ENCODE data around the gene COMMD10.

Gene COMMD10

DNA sequence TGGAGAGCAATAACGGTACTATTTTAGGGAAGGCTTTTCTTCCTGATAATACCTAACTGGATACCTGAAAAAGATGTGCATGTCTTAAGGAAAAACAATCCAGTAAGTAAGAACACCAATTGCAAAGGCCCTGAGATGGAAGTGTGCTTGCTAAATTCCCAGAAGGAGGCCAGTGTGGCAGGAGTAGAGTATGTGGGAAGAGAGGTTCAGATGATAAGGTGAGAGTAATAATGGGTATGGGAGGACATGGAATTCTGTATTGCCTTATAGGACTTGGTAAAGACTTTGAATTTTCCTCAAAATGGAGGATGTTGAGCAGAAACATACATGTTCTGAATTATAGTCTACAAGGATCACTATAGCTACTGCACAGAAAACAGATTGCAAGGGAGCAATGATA lies 89.3 kb downstream of the COMMD10 start:
- DNase-seq (ENCODE audit: low read depth), result no peak
- no peak overlapping the region for H3K4me3 ChIP-seq (ENCODE audit: low read depth, low read length)
- TF ChIP-seq, protein P1, sequence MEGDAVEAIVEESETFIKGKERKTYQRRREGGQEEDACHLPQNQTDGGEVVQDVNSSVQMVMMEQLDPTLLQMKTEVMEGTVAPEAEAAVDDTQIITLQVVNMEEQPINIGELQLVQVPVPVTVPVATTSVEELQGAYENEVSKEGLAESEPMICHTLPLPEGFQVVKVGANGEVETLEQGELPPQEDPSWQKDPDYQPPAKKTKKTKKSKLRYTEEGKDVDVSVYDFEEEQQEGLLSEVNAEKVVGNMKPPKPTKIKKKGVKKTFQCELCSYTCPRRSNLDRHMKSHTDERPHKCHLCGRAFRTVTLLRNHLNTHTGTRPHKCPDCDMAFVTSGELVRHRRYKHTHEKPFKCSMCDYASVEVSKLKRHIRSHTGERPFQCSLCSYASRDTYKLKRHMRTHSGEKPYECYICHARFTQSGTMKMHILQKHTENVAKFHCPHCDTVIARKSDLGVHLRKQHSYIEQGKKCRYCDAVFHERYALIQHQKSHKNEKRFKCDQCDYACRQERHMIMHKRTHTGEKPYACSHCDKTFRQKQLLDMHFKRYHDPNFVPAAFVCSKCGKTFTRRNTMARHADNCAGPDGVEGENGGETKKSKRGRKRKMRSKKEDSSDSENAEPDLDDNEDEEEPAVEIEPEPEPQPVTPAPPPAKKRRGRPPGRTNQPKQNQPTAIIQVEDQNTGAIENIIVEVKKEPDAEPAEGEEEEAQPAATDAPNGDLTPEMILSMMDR (IDR thresholded peaks at IDR 0.05; ENCODE audit: insufficient read depth, low read depth, low read length, missing control alignments), result no peak

DNA sequence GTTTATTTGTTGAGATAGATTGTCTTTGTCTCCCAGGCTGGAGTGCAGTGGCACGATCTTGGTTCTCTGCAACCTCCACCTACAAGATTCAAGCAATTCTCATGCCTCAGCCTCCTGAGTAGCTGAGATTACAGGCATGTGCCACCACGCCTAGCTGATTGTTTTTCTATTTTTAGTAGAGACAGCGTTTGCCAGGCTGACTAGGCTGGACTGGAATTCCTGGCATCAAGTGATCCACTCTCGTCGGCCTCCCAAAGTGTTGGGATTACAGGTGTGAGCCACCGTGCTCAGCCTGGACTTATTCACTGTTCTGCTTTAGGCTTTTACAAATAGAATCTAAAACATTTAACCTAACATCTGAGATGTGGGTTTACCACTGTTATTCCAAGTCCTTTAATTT lies 91.3 kb downstream of the COMMD10 start:
- no peak for DNase-seq (ENCODE audit: low read depth)
- TF ChIP-seq, protein P1 (IDR thresholded peaks at IDR 0.05; ENCODE audit: insufficient read depth, low read depth, low read length, missing control alignments), result no peak

DNA sequence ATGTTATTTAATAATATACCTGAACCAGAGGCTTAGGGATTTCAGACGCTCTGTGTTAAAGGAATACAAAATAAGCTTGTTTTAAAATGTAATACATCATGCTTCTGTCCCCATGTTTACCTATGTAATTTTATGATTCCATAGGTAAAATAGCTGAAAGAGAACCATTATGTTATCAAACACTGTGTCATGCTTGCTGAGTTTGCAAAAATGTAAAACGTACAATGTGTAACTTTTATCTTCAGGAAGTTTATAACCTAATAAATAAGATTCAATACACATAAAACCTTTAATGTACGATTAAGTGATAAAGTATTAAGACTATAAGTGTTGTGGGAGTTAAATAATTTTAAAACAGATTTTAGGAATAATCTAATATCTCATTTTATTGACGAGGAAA lies 94.1 kb downstream of the COMMD10 start:
- no peak for DNase-seq (ENCODE audit: low read depth)
- TF ChIP-seq, protein P1 (IDR thresholded peaks at IDR 0.05; ENCODE audit: insufficient read depth, low read depth, low read length, missing control alignments), result no peak
- H3K4me3 ChIP-seq (ENCODE audit: low read depth, low read length), result no peak overlapping the region

More for the DNA sequence above, 91.3 kb downstream of the COMMD10 start:
- H3K4me3 ChIP-seq (ENCODE audit: low read depth, low read length), result no peak overlapping the region

DNA sequence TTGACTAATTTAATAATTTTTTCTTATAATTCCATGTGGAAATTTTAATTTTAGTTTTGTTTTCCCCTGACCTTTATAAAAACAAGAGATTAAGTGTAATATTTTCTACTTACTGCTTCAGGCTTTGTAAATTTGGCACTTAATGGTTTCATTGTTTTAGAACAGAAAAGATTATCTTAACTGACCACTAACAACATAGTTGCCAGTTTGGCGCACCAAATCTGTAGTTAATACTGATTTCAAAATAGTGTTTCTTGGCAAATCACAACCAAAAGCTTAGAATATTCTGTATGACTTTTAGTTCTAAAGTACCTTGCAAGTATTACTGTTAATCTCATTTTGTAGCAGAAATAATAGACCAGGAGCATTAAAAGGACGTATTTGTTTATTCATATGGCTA lies 124.3 kb downstream of the COMMD10 start:
- TF ChIP-seq, protein P1 (IDR thresholded peaks at IDR 0.05; ENCODE audit: insufficient read depth, low read depth, low read length, missing control alignments), result no peak
- H3K4me3 ChIP-seq (ENCODE audit: low read depth, low read length), result no peak overlapping the region
- no peak for DNase-seq (ENCODE audit: low read depth)

DNA sequence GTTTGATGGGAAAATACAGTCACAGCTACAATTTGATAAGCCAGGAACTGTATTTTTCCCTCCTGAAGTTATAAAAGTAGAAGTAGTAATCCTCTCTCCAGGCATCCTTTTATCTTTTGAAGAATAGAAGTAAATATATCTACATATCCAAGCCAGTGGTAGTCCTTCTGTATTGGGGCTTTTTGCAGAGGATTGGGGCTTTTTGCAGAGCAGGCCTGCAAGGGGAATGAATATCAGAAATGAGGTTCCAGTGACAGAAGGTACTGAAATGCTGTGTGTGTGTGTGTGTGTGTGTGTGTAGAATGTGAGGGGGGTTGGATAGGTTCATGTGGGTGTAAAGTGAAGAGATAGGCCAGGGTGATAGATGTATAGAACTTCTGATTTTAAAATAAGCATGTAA lies 127.4 kb downstream of the COMMD10 start:
- no peak overlapping the region for H3K4me3 ChIP-seq (ENCODE audit: low read depth, low read length)
- TF ChIP-seq, protein P1 (IDR thresholded peaks at IDR 0.05; ENCODE audit: insufficient read depth, low read depth, low read length, missing control alignments), result no peak
- DNase-seq (ENCODE audit: low read depth), result no peak

DNA sequence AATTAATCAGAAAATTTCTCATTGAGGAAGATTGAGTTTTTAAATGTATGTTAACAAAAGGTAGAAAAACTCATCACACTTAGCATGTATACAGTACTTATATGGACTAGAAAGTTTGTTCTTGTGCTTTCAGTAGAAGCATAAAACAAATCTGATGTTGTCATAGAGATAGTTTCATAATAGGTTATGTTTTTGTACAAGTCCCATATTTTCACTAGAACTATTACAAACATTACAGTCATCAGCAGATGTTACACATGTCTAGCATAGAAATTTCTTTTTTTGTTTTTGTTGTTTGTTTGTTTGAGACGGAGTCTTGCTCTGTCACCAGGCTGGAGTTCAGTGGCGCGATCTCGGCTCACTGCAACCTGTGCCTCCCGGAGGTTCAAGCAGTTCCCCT lies 131.4 kb downstream of the COMMD10 start:
- no peak overlapping the region for H3K4me3 ChIP-seq (ENCODE audit: low read depth, low read length)
- TF ChIP-seq, protein P1 (IDR thresholded peaks at IDR 0.05; ENCODE audit: insufficient read depth, low read depth, low read length, missing control alignments), result no peak
- DNase-seq (ENCODE audit: low read depth), result no peak

DNA sequence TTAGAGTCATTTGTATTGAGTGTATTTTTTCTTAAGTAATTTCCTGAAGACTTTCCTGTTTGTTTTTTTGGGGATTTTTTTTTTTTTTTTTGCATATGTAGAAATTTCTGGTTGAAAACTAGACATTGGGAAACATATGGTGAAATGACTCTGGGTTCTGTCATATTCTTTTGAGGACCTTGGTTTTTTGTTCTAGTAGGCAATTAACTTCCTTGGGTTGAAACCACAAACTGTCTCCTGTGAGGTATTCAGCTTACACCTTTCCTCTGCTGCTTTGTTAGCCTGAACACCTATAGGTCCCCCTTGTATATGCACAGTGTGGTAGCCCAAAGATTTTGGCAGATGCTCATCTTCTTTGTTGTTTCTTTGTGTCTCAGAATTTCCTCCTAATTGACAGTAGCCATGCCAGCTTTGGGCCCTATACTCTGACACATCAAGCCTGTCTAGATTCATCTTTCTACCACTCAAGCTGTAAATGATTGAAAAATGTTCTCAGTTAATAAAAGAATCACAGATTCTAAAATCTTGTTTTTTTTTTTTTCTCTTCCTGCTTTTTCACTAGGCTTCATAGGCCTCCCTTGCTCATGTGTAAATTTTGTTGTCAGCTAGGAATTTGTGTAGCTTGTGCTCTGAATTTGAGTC lies 140.6 kb downstream of the COMMD10 start:
- no peak for DNase-seq (ENCODE audit: low read depth)
- no peak overlapping the region for H3K4me3 ChIP-seq (ENCODE audit: low read depth, low read length)
- TF ChIP-seq, protein P1 (IDR thresholded peaks at IDR 0.05; ENCODE audit: insufficient read depth, low read depth, low read length, missing control alignments), result no peak
